GM18861 (cell line): ENCODE measurements around the gene TNFRSF8.
A peak's percentile ranks its signal among the peaks of the same experiment; 100 is the strongest.

Experiments used
- ATAC-seq: cut with Tn5 transposase; IDR thresholded peaks from one replicate; pipeline ENCODE4 v1.9.1; 2021; ENCODE audit not compliant: unreplicated experiment

The TNFRSF8 gene

DNA sequence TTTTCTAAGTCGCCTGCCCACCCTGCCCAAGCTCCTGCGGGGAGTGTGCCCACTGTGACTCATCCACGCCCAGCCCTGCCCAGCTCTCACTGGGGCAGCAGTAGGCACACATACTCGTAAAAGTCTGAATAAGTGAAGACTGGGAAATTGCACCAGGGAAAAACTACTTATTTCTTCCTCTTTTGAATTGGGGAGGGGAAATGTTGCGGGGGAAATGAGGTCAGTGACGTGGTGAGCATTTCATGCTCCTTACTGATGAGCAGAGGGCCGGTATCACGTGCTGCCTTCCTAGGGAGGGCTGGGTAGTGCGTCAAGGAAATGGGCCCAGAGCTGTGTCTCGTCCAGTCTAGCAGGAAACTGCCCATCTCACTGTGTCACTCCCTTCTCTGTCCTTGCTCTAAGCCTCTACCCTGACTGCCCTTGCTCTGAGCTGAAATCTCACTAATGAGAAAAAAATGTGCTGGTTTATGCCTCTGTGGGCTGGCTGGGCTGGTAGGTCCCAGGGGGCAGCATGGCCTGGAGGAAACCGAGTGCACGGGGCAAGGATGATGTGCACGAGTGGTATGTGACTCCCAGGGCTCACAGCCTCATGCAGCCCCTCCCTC lies 90.2 kb downstream of the TNFRSF8 start:
- peak; percentile 29 for ATAC-seq

- ATAC-seq: no peak
Measured at GRCh38 chr1:12155328-12155727, 92.2 kb downstream of the TNFRSF8 start.

DNA sequence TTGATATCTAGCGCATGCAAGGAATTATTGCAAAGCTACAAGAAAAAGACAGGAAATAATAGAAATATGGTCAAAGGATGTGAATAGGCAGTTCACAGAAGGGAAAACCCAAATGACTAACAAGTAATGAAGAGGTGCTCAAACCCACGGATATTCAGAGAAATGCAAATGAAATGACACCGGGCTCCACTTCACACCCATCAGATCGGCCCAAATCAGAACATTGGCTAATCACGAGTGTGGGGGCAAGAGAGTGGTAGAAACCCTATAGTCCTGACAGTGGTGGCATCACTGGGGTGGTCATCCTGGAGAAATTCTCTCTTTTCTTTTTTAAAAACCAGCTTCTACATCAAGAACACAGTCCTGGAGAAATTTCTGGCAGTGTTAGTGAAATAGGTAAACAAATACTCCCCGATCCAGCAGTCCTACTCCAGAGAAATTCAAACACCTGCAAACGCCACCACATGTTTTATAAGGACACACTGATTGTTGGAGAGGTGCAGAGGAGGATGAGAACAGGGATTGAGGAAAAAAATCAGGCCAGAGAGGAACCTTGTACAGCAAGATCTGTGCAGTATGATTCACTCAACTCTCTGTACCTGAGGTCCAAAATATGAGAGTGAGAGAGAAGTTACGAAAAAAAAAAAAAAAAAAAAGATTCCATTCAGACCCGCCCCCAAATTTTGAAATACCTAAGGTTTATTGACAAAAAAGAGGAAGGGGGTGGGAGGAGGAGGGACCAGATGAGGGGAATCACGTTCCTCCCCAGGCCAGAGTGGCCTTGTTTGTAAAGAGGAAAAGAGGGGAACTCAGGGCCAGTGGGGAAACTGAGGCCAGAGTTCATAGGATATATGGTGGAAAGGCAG lies 94.5 kb downstream of the TNFRSF8 start:
- ATAC-seq: no peak

DNA sequence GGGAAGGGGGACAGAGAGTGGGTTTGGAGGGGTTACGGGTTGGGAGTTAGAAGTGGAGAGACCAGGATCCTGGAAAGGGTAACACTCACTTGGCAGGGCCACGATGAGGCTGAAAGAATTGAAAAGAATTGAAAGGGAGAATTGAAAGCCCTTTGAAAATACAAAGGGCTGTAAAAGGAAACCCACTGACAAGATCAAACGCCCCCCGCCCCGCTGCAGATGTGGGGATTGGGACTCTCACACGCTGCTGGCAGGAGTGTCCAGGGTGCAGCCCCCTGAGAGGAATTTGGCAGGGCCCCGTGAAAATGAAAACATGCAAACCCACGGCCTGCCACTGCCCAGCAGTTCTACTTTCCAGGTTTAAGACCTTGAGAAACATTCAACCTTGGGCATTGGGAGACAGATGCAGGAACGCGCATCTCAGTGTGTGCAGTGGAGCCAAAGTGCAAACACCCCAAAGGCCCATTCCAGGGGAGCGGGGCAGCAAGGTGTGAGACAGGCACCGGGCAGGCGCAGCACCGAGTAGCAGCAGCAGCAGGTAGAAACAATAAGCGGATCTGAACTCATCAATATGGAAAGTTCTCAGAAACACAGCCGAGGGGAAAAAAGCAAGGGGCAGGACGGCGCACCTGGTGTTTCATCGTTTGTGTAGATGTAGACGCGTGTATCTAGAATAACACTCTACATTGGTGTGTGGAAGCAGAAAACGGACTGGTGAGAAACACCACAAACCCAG lies 95.4 kb downstream of the TNFRSF8 start:
- ATAC-seq: no peak

- no peak for ATAC-seq
Measured at GRCh38 chr1:12159816-12160215, 96.7 kb downstream of the TNFRSF8 start.

GRCh38 chr1:12161324-12161661 lies 98.2 kb downstream of the TNFRSF8 start:
- no peak for ATAC-seq

GRCh38 chr1:12161662-12162458 lies 98.8 kb downstream of the TNFRSF8 start:
- peak; percentile 58 for ATAC-seq

- no peak for ATAC-seq
Measured at GRCh38 chr1:12162459-12163137, 99.5 kb downstream of the TNFRSF8 start.

DNA sequence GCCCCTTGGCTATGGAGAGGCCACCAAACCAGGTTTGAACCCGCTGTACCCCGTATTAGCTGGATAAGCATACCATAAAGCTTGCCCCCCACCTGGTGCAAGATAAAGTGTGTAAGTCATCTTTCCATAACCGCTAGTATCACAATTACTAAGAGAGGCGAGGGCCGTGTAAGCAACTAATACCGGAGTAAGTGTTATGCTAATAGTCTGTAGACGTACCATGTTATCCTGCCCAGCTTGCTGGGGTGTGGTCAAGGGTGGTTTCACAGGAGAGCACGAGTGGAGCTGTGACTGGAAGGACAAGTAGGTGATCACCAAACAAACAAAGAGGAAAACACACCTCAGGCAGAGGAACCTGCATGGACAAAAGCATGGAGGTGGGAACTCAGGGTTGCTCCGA lies 100.1 kb downstream of the TNFRSF8 start:
- no peak for ATAC-seq

- no peak for ATAC-seq
Measured at GRCh38 chr1:12164210-12164609, 101.1 kb downstream of the TNFRSF8 start.

DNA sequence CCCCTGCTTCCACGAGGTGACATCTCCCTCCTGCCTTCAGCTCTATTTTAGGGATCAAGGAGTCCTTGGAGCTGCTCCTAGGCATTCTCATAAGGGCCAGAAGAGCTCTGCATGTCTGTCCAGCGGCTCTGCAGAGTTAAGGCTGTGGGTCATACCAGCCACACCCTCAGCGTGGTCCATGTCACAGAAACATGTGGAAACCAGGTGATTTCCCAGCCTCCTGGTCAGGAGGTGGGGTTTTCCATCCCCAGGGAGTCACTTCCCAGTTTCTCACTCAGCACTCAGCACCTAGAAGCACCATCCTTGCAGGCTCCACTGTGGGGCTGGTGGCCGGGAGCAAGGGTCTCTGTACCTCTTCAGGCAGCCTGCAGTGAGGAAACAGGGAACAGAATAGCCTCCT lies 102.2 kb downstream of the TNFRSF8 start:
- ATAC-seq: no peak

- ATAC-seq: peak; percentile 35
Measured at GRCh38 chr1:12166834-12167492, 103.9 kb downstream of the TNFRSF8 start, which contains the start of gene TNFRSF1B. TSS of gene TNFRSF1B (plus strand) at chr1:12166991. CDS start at chr1:12167092, 101 bp downstream.

DNA sequence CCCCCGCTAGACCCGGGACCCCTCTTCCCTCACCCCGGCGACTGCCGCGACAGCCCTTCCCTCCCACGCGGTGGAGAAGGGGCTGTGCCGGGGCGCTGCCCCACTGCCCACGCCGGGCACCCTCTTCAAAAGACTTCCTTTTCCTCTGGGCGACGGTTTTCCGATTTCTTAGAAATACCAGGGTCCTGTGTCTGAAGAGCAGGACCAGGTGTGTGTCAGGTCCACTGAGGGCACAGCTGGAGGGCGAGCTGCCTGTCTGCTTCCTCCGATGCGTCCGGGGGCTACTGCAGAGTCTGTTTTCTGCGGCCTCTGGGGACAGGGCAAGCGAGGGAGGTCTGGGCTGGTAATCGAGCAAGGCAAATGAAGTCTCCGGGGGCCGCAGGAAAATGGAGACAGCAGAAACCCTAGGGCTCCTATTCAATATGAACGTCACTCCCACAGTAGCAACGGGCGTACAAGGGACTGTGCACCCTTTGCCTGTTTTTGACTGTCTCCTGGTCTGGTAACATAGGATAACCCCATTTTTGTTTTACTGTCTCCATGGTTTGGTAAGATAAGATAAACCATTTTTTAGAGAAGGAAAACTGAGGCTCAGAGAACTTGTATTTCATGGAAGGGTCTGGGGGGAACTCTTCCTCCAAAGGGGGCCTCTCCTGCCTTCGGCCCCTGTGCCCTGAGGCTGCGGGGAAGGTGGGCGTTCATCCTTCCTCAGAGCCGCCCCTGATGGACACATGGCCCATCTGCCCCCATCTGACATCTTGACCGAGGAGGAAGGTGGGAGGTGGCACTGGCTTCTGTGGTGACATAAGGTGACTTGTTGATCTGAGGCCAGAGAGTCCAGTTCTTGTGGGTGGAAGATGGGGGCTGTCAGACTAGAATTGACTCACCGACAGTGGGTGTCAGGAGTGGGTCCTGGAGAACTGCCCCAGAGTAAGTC lies 104.7 kb downstream of the TNFRSF8 start:
- no peak for ATAC-seq

GRCh38 chr1:12168451-12169160 lies 105.5 kb downstream of the TNFRSF8 start:
- no peak for ATAC-seq

- ATAC-seq: no peak
Measured at GRCh38 chr1:12169442-12170135, 106.5 kb downstream of the TNFRSF8 start.

DNA sequence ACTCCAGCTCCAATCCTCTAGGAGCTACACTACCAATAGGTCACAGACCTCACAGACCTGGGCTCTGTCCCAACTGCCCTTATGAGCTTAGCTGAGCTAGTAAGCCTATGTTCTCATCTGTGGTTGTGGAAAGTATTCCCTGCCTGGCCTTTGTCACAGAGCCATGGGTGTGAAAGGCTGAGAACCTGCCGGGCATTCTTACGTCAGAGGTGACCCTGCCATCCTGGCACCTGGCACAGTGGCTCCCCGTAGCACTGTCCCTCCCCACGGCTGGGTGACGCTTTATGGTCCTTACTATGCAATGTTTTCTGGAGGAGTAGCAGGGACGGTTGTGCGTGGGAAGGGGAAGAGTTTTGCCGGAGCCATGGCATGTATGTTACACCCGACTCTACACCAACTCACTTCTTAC lies 107.2 kb downstream of the TNFRSF8 start:
- ATAC-seq: no peak

DNA sequence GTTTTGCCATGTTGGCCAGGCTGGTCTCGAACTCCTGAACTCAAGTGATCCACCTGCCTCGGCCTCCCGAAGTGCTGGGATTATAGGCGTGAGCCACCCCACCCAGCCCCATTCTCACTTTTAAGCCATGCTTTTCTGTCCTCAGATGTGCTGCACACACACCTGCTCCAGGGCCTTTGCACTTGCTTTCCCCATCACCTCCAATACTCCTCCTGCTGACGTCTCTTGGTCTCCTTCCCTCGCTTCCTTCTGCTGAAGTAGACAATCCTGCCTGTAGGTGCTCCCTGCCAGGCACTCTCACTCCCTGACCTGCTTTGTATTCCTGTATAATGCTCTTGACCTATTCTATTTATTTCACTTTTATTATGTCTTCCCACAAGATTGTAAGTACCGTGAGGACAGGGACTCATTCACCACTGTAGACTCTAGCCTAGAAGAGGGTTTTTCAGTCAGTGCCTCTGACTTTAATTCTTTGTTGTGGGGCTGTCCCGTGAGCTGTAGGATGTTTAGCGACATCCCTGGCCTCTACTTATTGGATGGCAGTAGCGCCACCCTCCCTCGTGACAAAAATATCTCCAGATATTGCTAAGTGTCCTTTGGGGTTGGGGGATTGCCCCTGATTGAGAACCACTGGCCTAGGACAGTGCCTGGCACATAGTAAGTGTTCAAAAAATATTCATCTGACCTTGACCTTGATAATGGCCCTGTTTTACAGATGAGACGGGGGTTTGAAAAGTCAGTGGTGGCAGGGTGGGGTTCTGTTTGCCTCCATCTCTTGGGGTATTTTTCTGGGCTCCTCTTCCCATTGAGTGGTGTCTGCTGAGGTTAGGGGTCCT lies 108.3 kb downstream of the TNFRSF8 start:
- ATAC-seq: no peak
